Measurements from ENCODE around the gene PIK3C2A. TPM values are rescaled to one million over a fixed set of nuclear protein-coding genes. Genes with fewer than 3 reads are reported as not detected.
"Not testable (repeated sequence)": the region's sequence is repeated elsewhere in the genome, so short reads cannot be mapped to it uniquely, and the experiment has no call there.

Gene PIK3C2A
- total RNA-seq, 1 experiment from 2014 or later = 44.2 TPM

GRCh38 chr11:17240780-17241179 is 33.0 kb upstream of the PIK3C2A start:
- no peak overlapping the region for H3K9ac ChIP-seq (ENCODE audit: low read length)
- H3K4me1 ChIP-seq (ENCODE audit: low read length) = no peaks in the 10 kb centered on the region
- H3K36me3 ChIP-seq (ENCODE audit: insufficient read depth, low read length) = no peaks in the 10 kb centered on the region
- H3K27ac ChIP-seq (ENCODE audit: low read length) = no peak overlapping the region
- no peak overlapping the region for H3K4me2 ChIP-seq (ENCODE audit: low read depth, low read length, poor library complexity, severe bottlenecking)
- H2AFZ ChIP-seq (ENCODE audit: low read length) = no peak overlapping the region
- DNase-seq = no peak
- no peaks in the 10 kb centered on the region for H3K79me2 ChIP-seq (ENCODE audit: low read length)
- H3K4me3 ChIP-seq (ENCODE audit: low read length) = no peak overlapping the region
- H3K27me3 ChIP-seq (ENCODE audit: low read length) = no peaks in the 10 kb centered on the region
- no peaks in the 10 kb centered on the region for H3K9me3 ChIP-seq (ENCODE audit: low read length)
- no peaks in the 10 kb centered on the region for H4K20me1 ChIP-seq (ENCODE audit: insufficient read depth, low read depth, low read length)
- H3K9me2 ChIP-seq (replicated peaks; ENCODE audit: insufficient read depth, low read length) = no peaks in the 10 kb centered on the region

GRCh38 chr11:17239927-17240326 is 32.1 kb upstream of the PIK3C2A start:
- H3K27ac ChIP-seq (ENCODE audit: low read length); H2AFZ ChIP-seq (ENCODE audit: low read length); H4K20me1 ChIP-seq (ENCODE audit: insufficient read depth, low read depth, low read length); H3K79me2 ChIP-seq (ENCODE audit: low read length); H3K4me2 ChIP-seq (ENCODE audit: low read depth, low read length, poor library complexity, severe bottlenecking); H3K4me1 ChIP-seq (ENCODE audit: low read length); H3K9ac ChIP-seq (ENCODE audit: low read length); H3K27me3 ChIP-seq (ENCODE audit: low read length); H3K9me3 ChIP-seq (ENCODE audit: low read length); DNase-seq; H3K4me3 ChIP-seq (ENCODE audit: low read length); H3K36me3 ChIP-seq (ENCODE audit: insufficient read depth, low read length); H3K9me2 ChIP-seq (replicated peaks; ENCODE audit: insufficient read depth, low read length): not testable (repeated sequence)

GRCh38 chr11:17238377-17238776 is 30.6 kb upstream of the PIK3C2A start:
- Histone ChIP-seq H3K9me3 (ENCODE audit: low read length) (no peaks in the 10 kb centered on the region), H3K9ac (ENCODE audit: low read length) (no peak overlapping the region), H3K27ac (ENCODE audit: low read length) (no peak overlapping the region), H3K9me2 (replicated peaks; ENCODE audit: insufficient read depth, low read length) (no peaks in the 10 kb centered on the region), H4K20me1 (ENCODE audit: insufficient read depth, low read depth, low read length) (no peaks in the 10 kb centered on the region), H3K27me3 (ENCODE audit: low read length) (no peaks in the 10 kb centered on the region), H3K4me2 (ENCODE audit: low read depth, low read length, poor library complexity, severe bottlenecking) (no peak overlapping the region), H3K4me3 (ENCODE audit: low read length) (no peak overlapping the region), H3K36me3 (ENCODE audit: insufficient read depth, low read length) (no peaks in the 10 kb centered on the region), H2AFZ (ENCODE audit: low read length) (no peak overlapping the region), H3K79me2 (ENCODE audit: low read length) (no peaks in the 10 kb centered on the region), H3K4me1 (ENCODE audit: low read length) (no peaks in the 10 kb centered on the region)
- DNase-seq = no peak

- Histone ChIP-seq H3K27me3 (ENCODE audit: low read length) (no peaks in the 10 kb centered on the region), H3K36me3 (ENCODE audit: insufficient read depth, low read length) (no peaks in the 10 kb centered on the region), H4K20me1 (ENCODE audit: insufficient read depth, low read depth, low read length) (no peaks in the 10 kb centered on the region), H3K9ac (ENCODE audit: low read length) (no peak overlapping the region), H3K4me1 (ENCODE audit: low read length) (peaks cover 4% of the 10 kb centered on the region), H3K4me3 (ENCODE audit: low read length) (no peak overlapping the region), H2AFZ (ENCODE audit: low read length) (no peak overlapping the region), H3K27ac (ENCODE audit: low read length) (no peak overlapping the region), H3K9me3 (ENCODE audit: low read length) (no peaks in the 10 kb centered on the region), H3K4me2 (ENCODE audit: low read depth, low read length, poor library complexity, severe bottlenecking) (no peak overlapping the region), H3K9me2 (replicated peaks; ENCODE audit: insufficient read depth, low read length) (no peaks in the 10 kb centered on the region), H3K79me2 (ENCODE audit: low read length) (no peaks in the 10 kb centered on the region)
- no peak for DNase-seq
Observed at GRCh38 chr11:17233101-17233500, 25.3 kb upstream of the PIK3C2A start.

- DNase-seq = no peak
- Histone ChIP-seq H3K36me3 (ENCODE audit: insufficient read depth, low read length) (no peaks in the 10 kb centered on the region), H3K79me2 (ENCODE audit: low read length) (no peaks in the 10 kb centered on the region), H3K27ac (ENCODE audit: low read length) (no peak overlapping the region), H3K9me3 (ENCODE audit: low read length) (no peaks in the 10 kb centered on the region), H3K9ac (ENCODE audit: low read length) (no peak overlapping the region), H3K9me2 (replicated peaks; ENCODE audit: insufficient read depth, low read length) (no peaks in the 10 kb centered on the region), H2AFZ (ENCODE audit: low read length) (no peak overlapping the region), H3K4me3 (ENCODE audit: low read length) (no peak overlapping the region), H3K4me1 (ENCODE audit: low read length) (peaks cover 4% of the 10 kb centered on the region), H4K20me1 (ENCODE audit: insufficient read depth, low read depth, low read length) (no peaks in the 10 kb centered on the region), H3K4me2 (ENCODE audit: low read depth, low read length, poor library complexity, severe bottlenecking) (no peak overlapping the region), H3K27me3 (ENCODE audit: low read length) (no peaks in the 10 kb centered on the region)
Observed at GRCh38 chr11:17230867-17231851, 23.4 kb upstream of the PIK3C2A start.

- no peak overlapping the region for H3K9ac ChIP-seq (ENCODE audit: low read length)
- no peaks in the 10 kb centered on the region for H4K20me1 ChIP-seq (ENCODE audit: insufficient read depth, low read depth, low read length)
- H3K27ac ChIP-seq (ENCODE audit: low read length) = no peak overlapping the region
- H3K9me3 ChIP-seq (ENCODE audit: low read length) = no peaks in the 10 kb centered on the region
- no peak overlapping the region for H2AFZ ChIP-seq (ENCODE audit: low read length)
- no peaks in the 10 kb centered on the region for H3K36me3 ChIP-seq (ENCODE audit: insufficient read depth, low read length)
- H3K79me2 ChIP-seq (ENCODE audit: low read length) = no peaks in the 10 kb centered on the region
- no peaks in the 10 kb centered on the region for H3K27me3 ChIP-seq (ENCODE audit: low read length)
- DNase-seq = no peak
- no peak overlapping the region for H3K4me3 ChIP-seq (ENCODE audit: low read length)
- H3K9me2 ChIP-seq (replicated peaks; ENCODE audit: insufficient read depth, low read length) = no peaks in the 10 kb centered on the region
- no peak overlapping the region for H3K4me2 ChIP-seq (ENCODE audit: low read depth, low read length, poor library complexity, severe bottlenecking)
- H3K4me1 ChIP-seq (ENCODE audit: low read length) = peaks cover 4% of the 10 kb centered on the region
Observed at GRCh38 chr11:17229481-17230152, 21.8 kb upstream of the PIK3C2A start.

- H3K27ac ChIP-seq (ENCODE audit: low read length); H3K79me2 ChIP-seq (ENCODE audit: low read length); H3K9ac ChIP-seq (ENCODE audit: low read length); H3K4me2 ChIP-seq (ENCODE audit: low read depth, low read length, poor library complexity, severe bottlenecking); H3K4me1 ChIP-seq (ENCODE audit: low read length); DNase-seq; H3K4me3 ChIP-seq (ENCODE audit: low read length); H3K9me3 ChIP-seq (ENCODE audit: low read length); H3K9me2 ChIP-seq (replicated peaks; ENCODE audit: insufficient read depth, low read length); H2AFZ ChIP-seq (ENCODE audit: low read length); H3K36me3 ChIP-seq (ENCODE audit: insufficient read depth, low read length); H4K20me1 ChIP-seq (ENCODE audit: insufficient read depth, low read depth, low read length); H3K27me3 ChIP-seq (ENCODE audit: low read length): not testable (repeated sequence)
Observed at GRCh38 chr11:17228186-17228925, 20.6 kb upstream of the PIK3C2A start.

- H3K4me2 ChIP-seq (ENCODE audit: low read depth, low read length, poor library complexity, severe bottlenecking) = no peak overlapping the region
Observed at GRCh38 chr11:17224727-17225126, 16.9 kb upstream of the PIK3C2A start.

More at GRCh38 chr11:17224727-17225126, 16.9 kb upstream of the PIK3C2A start:
- Histone ChIP-seq H3K9me2 (replicated peaks; ENCODE audit: insufficient read depth, low read length) (no peaks in the 10 kb centered on the region), H4K20me1 (ENCODE audit: insufficient read depth, low read depth, low read length) (no peaks in the 10 kb centered on the region), H3K4me1 (ENCODE audit: low read length) (no peaks in the 10 kb centered on the region), H3K27me3 (ENCODE audit: low read length) (no peaks in the 10 kb centered on the region), H3K79me2 (ENCODE audit: low read length) (no peaks in the 10 kb centered on the region), H2AFZ (ENCODE audit: low read length) (no peak overlapping the region), H3K27ac (ENCODE audit: low read length) (no peak overlapping the region), H3K9me3 (ENCODE audit: low read length) (no peaks in the 10 kb centered on the region), H3K9ac (ENCODE audit: low read length) (no peak overlapping the region), H3K4me3 (ENCODE audit: low read length) (no peak overlapping the region), H3K36me3 (ENCODE audit: insufficient read depth, low read length) (no peaks in the 10 kb centered on the region)
- DNase-seq = no peak
